Hematopoietic multipotent progenitor cell treated with erythropoietin and hydrocortisone succinate and interleukin-3 and kit ligand, for 8 days (in vitro differentiated cells): Measurements from ENCODE around the gene HERC5.

Source experiments
- DNase-seq: peaks from one replicate; pipeline ENCODE4 v3.0.0-alpha.2; 2015

The HERC5 gene

GRCh38 chr4:88448889-88449288, 8.0 kb upstream of the HERC5 start:
- DNase-seq = no peak

DNA sequence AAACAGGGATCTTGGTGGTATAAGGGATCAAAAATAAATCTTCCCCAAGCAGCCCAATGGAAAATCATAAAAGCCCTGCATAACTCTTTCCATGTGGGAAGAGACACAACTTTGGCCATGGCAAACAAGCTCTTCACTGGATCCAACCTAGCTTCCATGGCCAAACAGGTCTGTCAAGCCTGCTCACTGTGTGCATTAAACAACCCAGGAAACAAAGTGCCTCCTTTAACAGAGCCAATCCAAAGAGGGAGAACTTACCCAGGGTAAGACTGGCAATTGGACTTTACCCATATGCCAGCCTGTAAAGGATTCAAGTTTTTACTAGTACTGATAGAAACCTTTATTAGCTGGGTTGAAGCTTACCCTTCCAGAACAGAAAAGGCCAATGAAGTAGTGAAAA, 7.6 kb upstream of the HERC5 start:
- no peak for DNase-seq

DNA sequence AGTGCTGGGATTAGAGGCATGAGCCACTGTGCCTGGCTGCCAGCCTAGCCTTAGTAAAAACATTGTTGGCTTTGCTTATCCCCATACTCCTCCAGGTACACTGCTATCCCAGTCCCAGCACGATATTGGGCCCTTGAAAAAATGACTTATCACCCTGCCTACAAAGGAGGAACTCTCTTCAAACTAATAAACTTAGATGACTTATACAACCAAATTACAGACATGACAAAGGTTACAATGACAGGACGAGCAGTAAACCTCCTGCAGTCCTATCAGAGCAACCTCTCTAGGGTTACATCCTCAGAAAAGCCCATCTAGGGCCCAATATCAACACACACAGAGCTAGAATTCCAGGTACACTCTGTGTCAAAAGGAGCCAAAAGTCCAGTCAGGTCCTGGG, 5.7 kb upstream of the HERC5 start:
- DNase-seq = no peak

DNA sequence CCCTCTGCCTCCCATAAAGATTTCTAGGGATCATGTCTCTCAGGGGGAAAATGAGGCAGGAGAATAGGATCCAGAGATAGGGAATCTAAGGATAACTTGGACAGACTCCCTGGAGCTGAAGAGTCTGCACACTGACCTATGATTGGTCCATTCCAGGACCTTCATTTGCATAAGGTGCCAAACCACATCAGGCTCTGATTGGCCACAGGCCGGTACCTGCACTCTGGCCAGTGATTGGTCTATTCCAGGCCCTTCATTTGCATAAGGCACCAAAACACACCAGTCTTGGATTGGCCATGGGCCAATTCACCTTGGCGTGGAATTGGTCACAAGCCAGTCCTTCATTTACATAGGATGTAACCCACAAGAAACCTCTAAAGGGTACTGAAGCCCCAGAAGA, 4.0 kb upstream of the HERC5 start:
- DNase-seq = no peak

DNA sequence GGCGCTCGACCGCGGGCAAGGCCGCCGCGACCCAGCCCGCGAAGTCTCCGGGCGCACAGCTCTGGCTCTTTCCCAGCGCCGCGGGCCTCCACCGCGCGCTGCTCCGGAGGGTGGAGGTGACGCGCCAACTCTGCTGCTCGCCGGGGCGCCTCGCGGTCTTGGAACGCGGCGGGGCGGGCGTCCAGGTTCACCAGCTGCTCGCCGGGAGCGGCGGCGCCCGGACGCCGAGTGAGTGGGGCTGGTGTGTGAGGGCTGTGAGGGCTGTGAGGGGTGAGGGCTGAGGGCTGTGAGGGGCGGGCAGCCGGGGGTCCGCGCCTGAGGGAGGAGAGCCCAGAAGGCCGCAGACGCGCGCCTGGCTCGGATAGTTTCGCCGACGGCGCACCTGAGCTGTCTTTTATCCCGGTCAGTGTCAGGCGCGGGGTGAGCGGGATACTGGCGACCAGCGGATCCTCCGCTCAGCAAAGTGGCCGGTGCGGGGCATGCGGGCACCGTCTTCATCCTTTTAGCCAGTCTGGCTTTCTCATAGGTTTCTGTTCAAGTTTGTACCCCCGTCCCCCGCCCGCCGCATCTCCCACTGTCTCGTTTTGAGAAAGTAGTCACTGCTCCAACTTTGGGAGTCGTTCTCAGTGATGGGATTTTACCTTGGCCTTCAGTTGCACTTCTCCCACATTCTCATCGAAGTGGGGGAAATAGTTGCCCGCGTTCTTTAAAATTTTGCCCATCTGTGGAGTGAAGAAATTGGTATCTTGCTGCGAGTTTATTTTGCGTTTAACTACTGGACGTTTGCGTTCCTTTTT, 586 bp downstream of the HERC5 start:
- peak; percentile 16 for DNase-seq

DNA sequence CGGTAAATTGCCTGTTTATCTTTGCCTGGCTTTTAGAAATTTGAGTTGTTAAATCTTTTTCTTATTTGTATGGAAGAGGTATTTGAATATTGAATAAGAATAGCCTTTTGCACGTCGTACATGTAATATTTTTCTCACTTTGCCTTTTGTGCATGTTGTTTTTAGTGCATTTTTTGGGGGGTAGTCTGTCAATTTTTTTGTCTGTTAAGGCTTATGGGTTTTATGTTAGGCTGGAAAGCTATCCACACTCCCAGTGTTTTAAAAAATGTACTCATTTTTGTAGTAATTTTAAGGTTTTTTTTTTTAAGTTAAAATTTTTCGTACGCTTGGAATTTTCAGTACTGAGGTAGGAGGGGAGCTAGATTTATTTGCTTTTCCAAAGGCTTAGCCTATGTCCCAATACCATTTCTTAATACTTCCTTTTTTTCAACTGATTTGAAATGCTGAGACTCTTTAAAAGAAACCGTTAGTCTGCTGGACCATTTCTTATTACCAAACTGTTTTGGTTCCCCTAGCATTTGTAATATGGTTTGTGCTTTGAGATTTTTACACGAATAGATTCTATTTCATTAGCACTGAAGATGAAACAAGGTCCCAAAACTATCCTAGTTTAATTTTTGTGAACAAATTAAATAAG, 1.3 kb downstream of the HERC5 start:
- no peak for DNase-seq

DNA sequence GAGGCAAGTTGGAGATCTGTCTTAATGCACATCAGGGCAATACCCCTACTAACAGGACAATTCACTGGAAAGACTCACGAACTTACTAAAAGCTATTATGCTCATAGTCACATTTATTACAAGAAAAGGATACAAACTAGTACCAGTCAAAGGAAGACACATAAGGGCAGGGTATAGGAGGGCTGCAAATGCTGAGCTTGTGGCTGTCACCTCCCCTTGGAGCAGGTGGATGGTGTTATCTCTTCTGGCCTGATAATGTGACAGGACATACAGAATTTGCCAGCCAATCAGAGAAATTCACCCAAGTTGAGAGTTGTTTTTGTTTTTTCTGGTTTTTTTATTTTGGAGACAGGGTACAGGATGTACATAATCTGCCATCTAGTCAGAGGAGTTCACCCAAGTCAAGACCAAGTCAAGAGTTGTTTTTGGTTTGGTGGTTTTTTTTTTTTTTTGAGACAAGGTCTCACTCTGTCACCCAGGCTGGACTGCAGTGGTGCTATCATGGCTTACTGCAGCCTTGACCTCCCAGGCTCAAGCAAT, 8.8 kb downstream of the HERC5 start:
- DNase-seq = no peak

DNA sequence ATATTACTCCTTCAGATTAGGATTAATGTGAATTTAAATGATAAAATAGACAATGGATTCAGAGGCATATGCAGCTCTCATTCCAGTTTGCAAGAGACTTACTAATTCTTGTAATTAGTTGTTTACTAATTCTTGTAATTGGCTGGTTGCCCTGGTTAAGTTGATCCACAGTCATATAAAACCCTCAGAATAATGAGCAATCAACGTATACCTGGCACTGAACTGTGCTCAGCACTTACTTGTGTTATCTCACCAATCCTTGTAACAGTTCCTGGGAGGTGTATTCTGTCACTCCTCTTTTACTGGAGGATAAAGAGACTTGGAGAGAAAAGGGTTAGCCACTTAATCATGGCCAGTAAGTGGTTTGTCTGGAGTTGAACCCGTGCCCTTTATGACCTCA, 10.5 kb downstream of the HERC5 start:
- no peak for DNase-seq

DNA sequence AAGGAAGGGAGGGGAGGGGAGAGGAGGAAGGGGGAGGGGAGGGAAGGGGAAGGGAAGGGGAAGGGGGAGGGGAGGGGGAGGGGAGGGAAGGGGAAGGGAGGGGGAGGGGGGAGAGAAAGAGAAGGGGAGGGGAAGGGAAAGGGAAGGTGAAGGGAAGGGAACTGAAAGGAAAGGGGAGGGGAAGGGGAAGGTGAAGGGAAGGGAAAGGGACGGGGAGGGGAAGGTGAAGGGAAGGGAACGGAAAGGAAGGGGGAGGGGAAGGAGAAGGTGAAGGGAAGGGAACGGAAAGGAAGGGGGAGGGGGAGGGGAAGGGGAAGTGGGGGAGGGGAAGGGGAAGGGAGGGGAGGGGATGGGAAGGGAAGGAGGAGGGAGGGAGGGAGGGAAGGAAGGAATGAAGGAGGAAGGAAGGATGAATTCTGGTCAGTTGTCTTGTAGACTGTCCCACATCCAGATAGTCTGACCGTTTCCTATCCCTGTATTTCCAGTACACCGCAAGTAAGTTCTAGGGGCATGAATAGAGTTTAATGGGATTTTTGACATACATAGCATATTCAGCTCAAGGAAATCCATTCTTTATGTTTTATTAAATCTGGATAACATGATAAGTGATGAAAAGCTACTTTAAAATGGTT, 20.4 kb downstream of the HERC5 start:
- no peak for DNase-seq

DNA sequence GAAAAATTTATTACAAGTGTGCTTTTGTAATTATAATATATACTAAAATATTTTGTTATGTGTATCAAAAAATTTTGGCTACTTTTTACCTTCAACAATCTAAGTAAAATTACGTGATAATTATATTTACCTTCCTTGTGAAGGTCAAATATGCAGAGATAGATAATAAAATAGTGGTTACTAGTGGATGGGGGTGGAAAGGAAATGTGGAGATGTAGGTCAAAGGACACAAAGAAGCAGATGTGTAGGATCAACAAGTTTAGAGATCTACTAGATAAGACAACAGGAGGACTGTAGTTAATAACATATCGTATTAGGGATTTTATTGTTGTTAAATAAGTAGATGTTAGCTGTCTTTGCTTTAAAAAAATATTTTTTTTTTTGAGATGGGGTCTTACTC, 21.3 kb downstream of the HERC5 start:
- no peak for DNase-seq

- DNase-seq = no peak
Observed at GRCh38 chr4:88481537-88481936, 24.6 kb downstream of the HERC5 start.

- no peak for DNase-seq
Observed at GRCh38 chr4:88489100-88489761, 32.3 kb downstream of the HERC5 start.

- DNase-seq = no peak
Observed at GRCh38 chr4:88497859-88498409, 41.0 kb downstream of the HERC5 start.

DNA sequence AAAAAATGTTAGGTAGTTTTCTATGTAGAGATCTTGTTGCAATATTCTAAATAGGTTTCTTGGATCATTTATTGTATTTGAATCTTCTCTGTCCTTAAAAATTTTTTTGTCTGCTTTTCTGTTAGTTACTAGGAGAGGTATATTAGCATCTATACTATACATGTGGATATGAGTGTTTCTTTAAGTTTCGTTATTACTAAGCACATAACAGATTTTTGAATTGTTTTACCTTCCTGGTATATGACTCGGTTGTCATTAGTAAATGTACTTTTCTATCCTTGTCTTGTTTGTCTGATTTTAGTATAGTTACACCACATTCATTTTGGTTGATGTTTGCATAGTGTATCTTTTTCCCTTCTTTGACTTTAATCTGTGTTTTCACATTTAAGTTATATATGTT, 46.4 kb downstream of the HERC5 start:
- DNase-seq = no peak

DNA sequence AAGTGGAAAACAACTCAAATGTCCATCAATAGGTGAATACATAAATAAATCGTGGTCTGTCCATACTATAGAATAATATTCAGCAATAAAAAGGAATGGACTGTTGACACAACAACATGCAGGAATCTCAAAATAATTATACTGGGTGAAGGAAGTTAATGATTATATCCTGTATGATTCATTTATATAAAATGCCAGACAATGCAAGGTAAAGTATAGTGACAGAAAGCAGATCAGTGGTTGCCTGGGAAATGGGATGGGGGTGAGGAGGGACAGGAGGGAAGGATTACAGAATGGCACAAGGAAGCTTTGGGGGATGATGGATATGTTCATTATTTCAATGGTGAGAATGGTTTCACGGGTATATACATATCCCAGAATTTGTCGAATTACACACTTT, 54.3 kb downstream of the HERC5 start:
- no peak for DNase-seq

DNA sequence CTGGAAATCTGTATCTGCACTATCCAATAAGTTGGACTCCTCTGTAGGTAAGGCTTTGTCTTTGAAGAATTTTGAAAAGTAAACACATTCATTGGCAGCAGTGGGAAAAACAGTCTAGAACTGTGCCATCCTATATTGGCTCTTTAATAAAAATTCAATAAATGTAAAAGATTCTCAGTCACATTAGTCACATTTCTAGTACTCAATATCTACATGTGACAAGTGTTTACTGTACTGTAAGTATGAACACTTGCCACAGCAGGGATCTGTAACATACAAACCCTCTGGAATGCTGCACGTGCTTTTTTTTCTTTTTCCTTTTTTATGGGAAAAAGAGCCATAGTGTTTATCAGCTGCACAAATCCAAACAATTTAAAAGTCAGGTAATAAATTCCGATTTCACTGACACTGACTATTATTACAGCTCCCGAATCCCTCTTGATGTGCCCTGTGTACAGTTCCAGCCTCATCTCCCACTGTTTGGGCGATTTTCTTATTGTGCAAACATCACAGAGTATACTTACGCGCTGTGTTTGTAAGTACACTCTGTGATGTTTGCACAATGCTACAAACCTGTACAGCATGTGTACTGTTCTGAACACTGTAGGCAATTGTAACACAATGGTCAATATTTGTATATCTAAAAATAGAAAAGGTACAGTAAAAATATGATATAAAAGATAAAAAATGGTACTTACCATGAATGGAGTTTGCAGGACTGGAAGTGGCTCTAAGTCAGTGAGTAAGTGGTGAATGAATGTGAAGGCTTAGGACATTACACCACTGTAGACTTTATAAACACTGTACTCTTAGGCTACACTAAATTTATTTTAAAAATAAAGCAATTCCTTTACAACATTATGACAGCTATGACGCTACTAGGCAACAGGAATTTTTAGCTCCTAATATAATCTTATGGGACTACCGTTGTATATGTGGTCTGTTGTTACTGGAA, 57.9 kb downstream of the HERC5 start:
- no peak for DNase-seq

- DNase-seq = no peak
Observed at GRCh38 chr4:88516746-88517145, 59.8 kb downstream of the HERC5 start.

- no peak for DNase-seq
Observed at GRCh38 chr4:88517825-88518224, 60.9 kb downstream of the HERC5 start.

DNA sequence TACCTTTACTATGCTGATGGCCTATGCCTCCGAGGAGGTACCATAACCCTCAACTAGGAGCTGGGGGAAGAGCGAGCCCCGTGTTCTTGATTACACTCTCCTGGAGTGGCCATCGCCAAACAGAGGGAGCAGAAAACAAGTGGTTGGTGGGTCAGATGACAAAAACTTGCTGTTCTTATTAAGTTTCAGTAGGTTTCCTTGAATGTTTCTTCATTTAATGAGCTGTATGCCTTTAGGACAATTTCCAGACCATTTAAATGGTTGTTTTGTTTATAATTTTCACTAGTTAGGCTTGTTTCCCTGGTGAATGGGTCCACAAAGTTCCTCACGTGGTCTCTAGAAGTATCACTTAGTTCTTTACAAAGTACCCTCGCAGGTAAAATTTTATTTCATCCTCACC, 62.0 kb downstream of the HERC5 start:
- no peak for DNase-seq

DNA sequence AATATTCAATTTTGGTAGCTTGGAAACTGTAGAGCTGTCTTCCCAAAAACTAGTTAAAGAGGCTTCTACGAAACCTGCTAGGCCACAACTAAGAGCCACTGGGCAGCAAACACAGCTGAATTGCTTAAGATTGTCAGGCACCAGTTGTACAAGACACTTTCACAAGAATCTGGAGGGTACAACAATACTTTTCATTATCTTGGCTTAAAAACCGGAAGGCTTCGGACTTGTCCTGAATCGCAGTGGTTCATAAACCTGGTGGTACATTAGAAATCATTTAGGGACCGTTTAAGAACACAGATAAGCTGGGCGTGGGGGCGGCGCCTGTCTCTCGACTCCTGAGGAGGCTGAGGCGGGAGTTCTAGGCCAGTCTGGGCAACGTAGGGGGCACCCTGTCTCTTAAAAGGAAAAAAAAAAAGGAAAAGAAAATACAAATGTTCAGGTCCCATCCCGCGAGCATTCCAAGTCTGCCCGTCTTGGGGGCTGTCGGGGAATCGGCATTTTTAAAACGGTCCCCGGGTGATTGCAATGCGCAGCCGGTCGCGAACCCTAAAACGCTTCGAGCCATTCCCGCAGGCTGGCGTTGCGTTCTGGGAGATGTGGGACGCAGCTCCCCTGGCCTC, 65.9 kb downstream of the HERC5 start:
- peak; percentile 81 for DNase-seq

DNA sequence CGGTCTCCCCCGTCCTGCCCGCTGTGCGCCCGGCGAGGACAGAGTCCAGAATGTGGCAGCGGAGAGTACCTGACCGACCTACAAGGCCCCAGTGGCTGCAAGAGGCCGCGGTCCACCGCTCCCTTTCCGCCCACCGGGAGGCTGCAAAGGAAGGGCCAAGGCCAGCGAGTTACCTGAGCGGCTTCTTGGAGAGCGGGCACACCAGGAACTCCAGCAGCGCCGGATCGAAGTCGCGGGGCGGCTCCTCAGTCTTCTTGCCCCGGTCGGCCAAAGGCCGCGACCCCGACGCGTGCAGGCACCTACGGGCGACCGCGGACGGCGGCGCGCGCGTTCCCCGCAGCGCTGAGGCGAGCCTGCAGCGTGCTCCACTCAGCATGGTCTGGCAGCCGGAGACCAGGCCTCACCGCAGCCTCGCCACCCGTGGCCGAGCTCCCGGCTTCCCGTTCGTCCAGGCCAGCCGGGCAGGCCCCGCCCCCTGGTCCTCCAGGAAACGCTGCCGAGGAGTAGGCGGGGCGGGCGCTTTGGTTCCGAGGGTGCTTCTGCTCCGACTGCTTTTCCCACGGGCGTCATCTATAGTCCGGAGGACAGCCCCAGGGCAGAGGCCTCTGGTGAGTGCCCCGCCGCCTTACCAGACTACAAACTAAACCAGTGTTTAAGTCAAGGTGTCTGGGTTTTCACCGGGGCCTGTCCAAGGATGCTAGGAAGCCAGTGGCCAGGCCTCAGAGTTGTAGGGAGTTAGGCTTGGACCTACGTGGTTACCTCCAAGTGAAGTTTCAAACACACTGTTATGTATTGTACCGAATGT, 66.6 kb downstream of the HERC5 start, which contains the start of gene PYURF:
Gene PYURF, minus strand, starts transcription at position 452 of the 805 bp plus-strand sequence. Its CDS starts 76 bp downstream, at position 376.
- peak; percentile 92 for DNase-seq
